Upper lobe of left lung (tissue), 6 donors: ENCODE data around the gene GPC4. TPM values are rescaled to one million over a fixed set of nuclear protein-coding genes. Genes with fewer than 3 reads are reported as not detected.

Experiments
- ATAC-seq, 2 donors: fragments of 200-7000 bp; cut with Tn5 transposase; one replicate each; pipeline ENCODE4 v1.9.1; 2022; ENCODE audit warnings: mild to moderate bottlenecking in 2 of 2, moderate library complexity in 2 of 2; ENCODE audit not compliant: low FRiP score in 2 of 2
- DNase-seq, 2 donors: peaks; one replicate each; pipeline ENCODE4 v3.0.0-alpha.2; 2019 to 2020
- H3K27ac ChIP-seq, 4 donors: fragments of 200-600 bp; sonication (generic); one replicate each; pipeline ENCODE4 v1.5.1; 2016 to 2019
- H3K27me3 ChIP-seq, 4 donors: fragments of 200-600 bp; sonication (generic); one replicate each; pipeline ENCODE4 v1.5.1; 2017 to 2019
- H3K36me3 ChIP-seq, 4 donors: fragments of 200-600 bp; sonication (generic); one replicate each; pipeline ENCODE4 v1.5.1; 2016 to 2019
- H3K4me1 ChIP-seq, 4 donors: fragments of 200-600 bp; sonication (generic); one replicate each; pipeline ENCODE4 v1.5.1; 2018 to 2019
- H3K4me3 ChIP-seq, 4 donors: fragments of 200-600 bp; sonication (generic); one replicate each; pipeline ENCODE4 v1.5.1; 2017 to 2019; ENCODE audit warnings: mild to moderate bottlenecking in 2 of 4, moderate library complexity in 1 of 4
- H3K9me3 ChIP-seq, 4 donors: fragments of 200-600 bp; sonication (generic); one replicate each; pipeline ENCODE4 v1.5.1; 2018 to 2019
- EP300 ChIP-seq, 4 donors: sonication (generic); formaldehyde crosslinking; IDR thresholded peaks; one replicate each; pipeline ENCODE4 v1.5.1; 2017; ENCODE audit warnings: antibody characterized with exemption in 4 of 4, control low read depth in 2 of 4
- POLR2A ChIP-seq, 4 donors: fragments of 450-650 bp; IDR thresholded peaks; one replicate each; pipeline ENCODE4 v1.5.1; 2016 to 2017; ENCODE audit warnings: antibody characterized with exemption in 4 of 4, mild to moderate bottlenecking in 2 of 4
- POLR2AphosphoS5 ChIP-seq, 2 donors: sonication (generic); formaldehyde crosslinking; IDR thresholded peaks; one replicate each; pipeline ENCODE4 v1.5.1; 2017; ENCODE audit warnings: antibody characterized with exemption in 2 of 2
- WGBS, 2 donors: methylation state at CpG; one replicate each; pipeline ENCODE4 v1.1.5; 2017 to 2018; 5-methylcytosine and 5-hydroxymethylcytosine counted together
- total RNA-seq, 6 donors: library from RNA; depleted of rRNA in 4 of 6; stranded (reverse); fragments of >200 nt in 4 of 6; gene quantifications; one replicate each; pipeline versions ENCODE4 v1.1.0 to v1.2.1, GENCODE V29; 2016 to 2021
- TF ChIP-seq, protein P1 (sequence below), 6 experiments: fragments of 450-650 bp in 4 of 6; fragments of 200-600 bp in 2 of 6; sonication (generic) in 2 of 6; IDR thresholded peaks; one replicate each; pipeline ENCODE4 v1.5.1; 2016 to 2019; ENCODE audit warnings: antibody characterized with exemption in 6 of 6
- donor health status: DM: no; HTN: no; CAD: no; lungs with moderate emphysema.
- donor health status: DM: no; HTN: yes; CAD: no; lungs with severe emphysema.

Gene GPC4
- total RNA-seq, 6 donors from 2014 or later = 18.5 to 59.2 (median 32.6) TPM

DNA sequence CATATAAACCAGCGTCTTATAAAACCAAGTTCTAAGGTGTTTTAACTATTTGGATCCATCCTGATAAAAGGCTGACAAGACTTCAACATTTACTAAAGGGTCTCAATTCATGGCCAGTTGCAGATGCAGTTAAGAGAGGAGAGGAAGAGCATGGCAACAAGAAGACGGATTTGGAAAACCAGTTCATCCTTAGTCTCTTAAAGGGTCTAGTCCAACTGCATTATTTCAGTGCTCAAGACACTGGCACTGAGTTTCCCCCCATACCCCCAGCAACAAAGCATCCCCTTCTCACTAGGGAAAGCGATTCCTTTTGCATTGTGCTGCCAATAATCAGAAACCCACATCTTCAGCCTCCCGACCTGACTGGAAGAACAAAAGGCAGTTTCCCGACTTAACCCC is 106.8 kb downstream of the GPC4 start:
- DNase-seq = no peak
- H3K4me3 ChIP-seq = no peak overlapping the region
- no peak overlapping the region for H3K27ac ChIP-seq
- no peak for ATAC-seq
- WGBS, 2 donors = 68 to 83% methylated on average over 5 of the region's 5 CpGs
- no peaks in the 10 kb centered on the region for H3K9me3 ChIP-seq
- TF ChIP-seq EP300 (IDR thresholded peaks at IDR 0.05) = no peak
- TF ChIP-seq, protein P1, sequence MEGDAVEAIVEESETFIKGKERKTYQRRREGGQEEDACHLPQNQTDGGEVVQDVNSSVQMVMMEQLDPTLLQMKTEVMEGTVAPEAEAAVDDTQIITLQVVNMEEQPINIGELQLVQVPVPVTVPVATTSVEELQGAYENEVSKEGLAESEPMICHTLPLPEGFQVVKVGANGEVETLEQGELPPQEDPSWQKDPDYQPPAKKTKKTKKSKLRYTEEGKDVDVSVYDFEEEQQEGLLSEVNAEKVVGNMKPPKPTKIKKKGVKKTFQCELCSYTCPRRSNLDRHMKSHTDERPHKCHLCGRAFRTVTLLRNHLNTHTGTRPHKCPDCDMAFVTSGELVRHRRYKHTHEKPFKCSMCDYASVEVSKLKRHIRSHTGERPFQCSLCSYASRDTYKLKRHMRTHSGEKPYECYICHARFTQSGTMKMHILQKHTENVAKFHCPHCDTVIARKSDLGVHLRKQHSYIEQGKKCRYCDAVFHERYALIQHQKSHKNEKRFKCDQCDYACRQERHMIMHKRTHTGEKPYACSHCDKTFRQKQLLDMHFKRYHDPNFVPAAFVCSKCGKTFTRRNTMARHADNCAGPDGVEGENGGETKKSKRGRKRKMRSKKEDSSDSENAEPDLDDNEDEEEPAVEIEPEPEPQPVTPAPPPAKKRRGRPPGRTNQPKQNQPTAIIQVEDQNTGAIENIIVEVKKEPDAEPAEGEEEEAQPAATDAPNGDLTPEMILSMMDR (IDR thresholded peaks at IDR 0.05) = no peak
- TF ChIP-seq POLR2A (IDR thresholded peaks at IDR 0.05) = no peak
- no peak for TF ChIP-seq POLR2AphosphoS5 (IDR thresholded peaks at IDR 0.05)
- H3K36me3 ChIP-seq = no peaks in the 10 kb centered on the region
- no peaks in the 10 kb centered on the region for H3K4me1 ChIP-seq
- no peaks in the 10 kb centered on the region for H3K27me3 ChIP-seq

GRCh38 chrX:133307637-133308498 is 107.4 kb downstream of the GPC4 start:
- no peak overlapping the region for H3K4me3 ChIP-seq
- no peaks in the 10 kb centered on the region for H3K9me3 ChIP-seq
- TF ChIP-seq POLR2A (IDR thresholded peaks at IDR 0.05) = no peak
- TF ChIP-seq, protein P1 (IDR thresholded peaks at IDR 0.05) = no peak
- H3K36me3 ChIP-seq = no peaks in the 10 kb centered on the region
- no peaks in the 10 kb centered on the region for H3K27me3 ChIP-seq
- WGBS, 2 donors = 47 to 58% methylated on average over 8 to 13 of the region's 13 CpGs
- no peak for DNase-seq
- no peak for ATAC-seq
- H3K4me1 ChIP-seq = no peaks in the 10 kb centered on the region
- no peak overlapping the region for H3K27ac ChIP-seq

DNA sequence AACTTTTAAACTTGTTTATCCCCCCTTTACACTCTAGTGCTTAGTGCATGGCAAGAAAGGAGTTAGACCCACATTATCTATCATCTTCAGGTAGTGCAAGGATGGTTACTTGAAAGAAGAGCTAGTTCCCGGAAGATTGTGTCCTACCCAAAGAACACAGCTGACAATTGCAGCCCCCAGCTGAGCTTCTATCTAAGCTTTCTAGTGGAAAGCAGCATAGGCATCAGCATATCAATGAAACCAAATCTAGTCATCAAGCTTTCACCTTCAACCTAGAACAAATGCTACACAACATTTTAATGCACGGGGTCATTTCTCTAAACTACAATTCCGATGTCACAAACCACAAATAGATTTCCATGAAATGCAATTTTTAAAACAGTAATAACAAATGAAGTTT is 108.2 kb downstream of the GPC4 start:
- ATAC-seq (no peak), DNase-seq (no peak)
- H3K4me1 ChIP-seq = no peaks in the 10 kb centered on the region
- no peaks in the 10 kb centered on the region for H3K27me3 ChIP-seq
- H3K27ac ChIP-seq = no peak overlapping the region
- no peaks in the 10 kb centered on the region for H3K9me3 ChIP-seq
- 61 to 67% methylated on average over 3 of the region's 3 CpGs for WGBS, 2 donors
- H3K4me3 ChIP-seq = no peak overlapping the region
- TF ChIP-seq EP300 (IDR thresholded peaks at IDR 0.05) (no peak), POLR2AphosphoS5 (IDR thresholded peaks at IDR 0.05) (no peak)
- TF ChIP-seq, protein P1 (IDR thresholded peaks at IDR 0.05) = no peak
- no peaks in the 10 kb centered on the region for H3K36me3 ChIP-seq

DNA sequence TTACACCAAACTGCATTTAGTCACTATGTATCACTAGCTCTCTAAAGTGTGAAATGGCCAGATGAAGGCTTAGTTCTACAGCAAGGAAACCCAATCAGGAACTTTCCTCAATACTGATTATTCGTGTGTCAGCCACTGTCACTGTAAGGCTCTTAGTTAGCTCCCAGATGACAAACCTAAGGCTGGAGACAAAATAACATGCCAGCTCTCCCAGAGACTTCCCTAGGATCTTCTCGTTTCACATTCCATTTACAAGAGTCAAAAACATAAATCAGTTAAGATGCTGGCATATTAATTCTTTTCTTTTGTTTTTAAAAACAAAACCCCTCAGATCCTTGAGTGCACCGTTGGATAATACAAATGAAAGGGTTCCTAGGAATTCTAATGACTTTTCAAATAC is 109.0 kb downstream of the GPC4 start:
- H3K9me3 ChIP-seq = no peaks in the 10 kb centered on the region
- no peak for DNase-seq
- no peaks in the 10 kb centered on the region for H3K4me1 ChIP-seq
- H3K4me3 ChIP-seq = no peak overlapping the region
- TF ChIP-seq, protein P1 (IDR thresholded peaks at IDR 0.05) = no peak
- no peak for TF ChIP-seq EP300 (IDR thresholded peaks at IDR 0.05)
- TF ChIP-seq POLR2AphosphoS5 (IDR thresholded peaks at IDR 0.05) = no peak
- WGBS, 2 donors = 55 to 77% methylated on average over 3 of the region's 3 CpGs
- H3K27me3 ChIP-seq = no peaks in the 10 kb centered on the region
- ATAC-seq = no peak
- no peaks in the 10 kb centered on the region for H3K36me3 ChIP-seq
- no peak overlapping the region for H3K27ac ChIP-seq

DNA sequence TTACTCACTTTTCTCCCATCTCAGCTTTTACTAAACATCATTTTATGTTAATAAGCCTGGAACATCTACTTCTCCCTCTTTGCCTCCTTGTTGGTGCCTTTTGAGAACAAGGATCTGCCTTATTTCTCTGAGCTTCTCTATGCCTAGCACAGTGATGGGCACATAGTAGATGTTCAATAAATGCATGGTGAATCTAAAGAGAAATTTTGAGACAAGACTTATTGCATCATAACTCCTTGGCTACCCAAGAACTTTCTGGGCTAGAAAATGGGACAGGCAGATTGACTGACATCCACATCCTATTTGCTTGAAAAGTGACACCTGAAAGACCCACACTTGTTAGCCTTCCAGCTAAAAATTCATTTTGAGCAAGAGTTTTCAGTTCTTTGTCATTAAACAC is 109.9 kb downstream of the GPC4 start:
- TF ChIP-seq EP300 (IDR thresholded peaks at IDR 0.05) = no peak
- no peak for TF ChIP-seq POLR2A (IDR thresholded peaks at IDR 0.05)
- TF ChIP-seq, protein P1 (IDR thresholded peaks at IDR 0.05) = no peak
- no peak for TF ChIP-seq POLR2AphosphoS5 (IDR thresholded peaks at IDR 0.05)
- DNase-seq (no peak), ATAC-seq (no peak)
- Histone ChIP-seq H3K27me3 (no peaks in the 10 kb centered on the region), H3K4me3 (no peak overlapping the region), H3K36me3 (no peaks in the 10 kb centered on the region), H3K4me1 (no peaks in the 10 kb centered on the region), H3K27ac (no peak overlapping the region), H3K9me3 (no peaks in the 10 kb centered on the region)
